ENCODE data around the gene CNDP2.
"Not testable (repeated sequence)": the region's sequence is repeated elsewhere in the genome, so short reads cannot be mapped to it uniquely, and the experiment has no call there.

Gene CNDP2

DNA sequence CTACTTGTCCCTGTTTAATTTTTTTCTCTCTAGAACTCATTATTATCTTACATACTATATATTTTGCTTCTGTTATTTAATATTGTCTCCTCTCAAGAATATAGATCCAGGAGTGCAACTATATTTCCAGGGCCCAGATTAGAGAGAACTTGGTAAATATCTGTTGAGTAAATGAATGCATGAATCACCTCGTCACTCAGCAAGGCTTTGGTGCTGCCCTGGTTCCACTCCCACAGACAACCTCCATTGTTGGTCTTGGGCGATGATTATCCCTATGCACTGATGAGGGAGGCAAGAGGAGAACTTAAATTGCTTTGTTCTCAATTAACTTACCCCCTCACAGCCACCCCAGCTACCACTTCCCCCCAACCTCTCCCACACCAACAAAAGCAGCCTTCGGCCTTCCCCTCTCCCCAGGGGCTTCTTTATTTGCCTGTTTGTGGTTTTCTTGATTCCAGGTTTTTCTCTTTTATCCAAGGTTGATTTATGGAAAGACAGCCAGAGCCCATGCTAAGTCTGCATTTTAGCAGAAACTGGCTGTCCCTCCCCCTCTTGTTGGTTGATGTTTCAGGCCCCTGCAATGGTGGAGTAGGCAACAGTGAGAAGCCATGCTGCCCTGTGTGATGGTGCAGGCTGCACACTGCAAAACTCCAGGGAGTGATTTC, 22.1 kb upstream of the CNDP2 start:
- DNase-seq, result no peak

DNA sequence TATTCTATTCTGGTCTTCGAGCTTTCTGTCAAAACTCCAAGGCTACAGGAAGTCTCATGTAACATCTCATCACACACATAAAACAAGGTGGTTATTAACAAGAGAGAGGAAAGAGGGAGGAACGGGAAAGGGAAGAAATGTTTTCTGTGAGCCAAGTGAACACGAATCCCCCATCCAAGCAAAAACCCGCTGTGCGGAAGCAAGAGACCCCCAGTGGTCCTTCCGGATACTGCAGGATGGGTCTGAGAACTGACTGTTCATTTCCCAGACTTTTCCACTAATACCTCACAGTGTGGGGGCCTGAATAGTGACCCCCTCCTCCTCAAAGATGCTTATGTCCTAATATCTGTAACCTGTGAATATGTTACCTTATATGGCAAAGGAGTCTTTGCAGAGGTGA, 20.0 kb upstream of the CNDP2 start:
- no peak for DNase-seq

DNA sequence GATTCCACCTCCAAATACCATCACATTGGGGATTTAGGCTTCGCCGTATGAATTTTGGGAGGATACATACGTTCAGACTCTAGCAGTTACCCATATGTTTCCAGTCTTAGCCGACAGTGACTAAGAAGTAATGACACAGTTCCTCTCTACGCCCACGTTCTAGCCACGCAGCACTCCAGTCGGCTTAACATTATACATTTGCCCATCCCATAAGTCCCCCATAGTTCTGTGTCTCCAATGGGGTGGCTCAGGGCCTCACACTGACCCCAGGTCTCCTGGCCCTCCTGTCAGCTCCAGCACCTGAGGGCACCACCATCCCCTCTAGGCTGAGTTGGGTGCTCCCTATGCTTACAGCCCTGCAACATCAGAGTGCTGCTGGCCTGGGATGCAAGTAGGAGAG, 18.4 kb upstream of the CNDP2 start:
- no peak for DNase-seq

DNA sequence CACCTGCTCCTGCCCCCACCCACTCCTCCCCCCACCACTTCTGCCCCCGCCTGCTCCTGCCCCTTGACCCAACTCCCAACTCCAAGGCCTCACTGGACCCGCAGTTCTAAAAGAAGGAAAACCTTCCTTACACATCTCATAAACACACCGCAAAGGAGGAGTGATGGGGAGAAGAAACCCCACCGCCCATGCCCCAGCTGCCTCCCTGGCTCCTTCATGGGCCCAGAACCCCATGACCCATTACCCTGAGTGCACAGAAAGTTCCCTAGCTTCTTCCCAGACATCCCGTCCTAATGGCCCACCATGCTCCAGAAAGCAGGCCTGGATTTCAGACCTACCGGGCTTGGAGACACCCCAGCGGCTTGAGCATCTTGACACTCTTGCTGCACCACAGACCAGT, 17.8 kb upstream of the CNDP2 start:
- no peak for DNase-seq

DNA sequence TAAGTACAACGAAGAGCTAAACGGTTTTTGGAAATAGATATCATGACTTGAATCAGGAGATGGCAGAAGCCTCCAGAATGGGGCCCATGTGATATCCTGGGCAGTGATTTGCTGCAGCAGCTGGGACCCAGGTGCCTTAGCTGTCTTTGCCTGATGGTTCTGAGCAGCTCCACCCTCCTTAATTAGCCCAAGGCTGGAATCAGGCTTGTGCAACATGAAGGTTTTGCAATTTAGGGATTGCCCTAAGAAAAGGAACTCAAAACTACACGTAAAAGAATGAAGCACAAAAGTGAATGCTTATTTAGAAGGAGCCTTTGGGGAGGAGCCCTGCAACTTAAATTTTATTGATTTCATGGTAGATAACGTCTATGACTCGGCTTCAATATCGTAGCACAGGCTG, 17.3 kb upstream of the CNDP2 start:
- no peak for DNase-seq

DNA sequence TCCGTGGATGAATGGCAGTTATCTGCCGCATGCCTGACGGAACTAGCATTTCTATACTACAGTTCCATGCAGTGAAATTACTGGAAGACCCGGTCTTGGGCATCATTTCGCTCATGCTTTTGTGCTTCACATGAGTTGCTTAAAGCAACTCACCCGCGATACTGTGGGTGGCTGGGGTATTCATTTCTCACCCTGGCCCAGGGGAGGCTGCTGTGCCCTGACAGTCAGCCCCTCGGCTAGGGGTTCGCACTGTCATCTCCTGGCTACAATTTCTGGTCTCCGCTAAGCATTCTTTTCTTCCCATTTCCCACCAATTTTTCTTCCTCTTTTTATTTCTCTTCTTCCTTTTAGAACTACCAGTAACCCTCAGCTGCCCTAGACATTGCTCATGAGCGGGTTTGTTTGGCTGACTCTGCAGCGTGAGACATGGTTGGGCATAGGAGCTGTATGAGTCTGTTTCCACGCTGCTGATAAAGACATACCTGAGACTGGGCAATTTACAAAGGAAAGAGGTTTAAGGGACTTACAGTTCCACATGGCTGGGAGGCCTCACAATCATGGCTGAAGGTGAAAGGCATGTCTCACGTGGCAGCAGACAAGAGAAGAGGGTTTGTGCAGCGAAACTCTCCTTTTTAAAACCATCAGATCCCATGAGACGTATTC, 16.5 kb upstream of the CNDP2 start:
- DNase-seq, result no peak

DNA sequence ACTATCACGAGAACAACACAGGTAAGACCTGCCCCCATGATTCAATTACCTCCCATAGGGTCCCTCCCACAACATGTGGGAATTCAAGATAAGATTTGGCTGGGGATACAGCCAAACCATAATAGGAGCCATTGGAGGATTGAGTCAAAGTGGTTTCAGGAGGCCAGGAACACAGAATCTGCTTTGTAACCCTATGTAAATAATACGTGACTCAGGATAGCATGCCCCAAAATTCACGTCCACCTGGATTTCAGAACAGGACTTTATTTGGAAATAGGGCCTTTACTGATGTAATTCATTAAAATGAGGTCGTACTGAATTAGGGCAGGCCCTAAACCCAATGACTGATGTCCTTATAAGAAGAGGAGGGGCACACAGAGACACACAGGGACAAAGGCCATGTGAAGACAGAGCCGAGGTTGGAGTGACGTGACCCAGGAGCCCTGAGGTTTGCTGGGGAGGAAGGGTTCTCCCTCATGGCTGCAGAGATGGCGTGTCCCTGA, 16.0 kb upstream of the CNDP2 start:
- no peak for DNase-seq

DNA sequence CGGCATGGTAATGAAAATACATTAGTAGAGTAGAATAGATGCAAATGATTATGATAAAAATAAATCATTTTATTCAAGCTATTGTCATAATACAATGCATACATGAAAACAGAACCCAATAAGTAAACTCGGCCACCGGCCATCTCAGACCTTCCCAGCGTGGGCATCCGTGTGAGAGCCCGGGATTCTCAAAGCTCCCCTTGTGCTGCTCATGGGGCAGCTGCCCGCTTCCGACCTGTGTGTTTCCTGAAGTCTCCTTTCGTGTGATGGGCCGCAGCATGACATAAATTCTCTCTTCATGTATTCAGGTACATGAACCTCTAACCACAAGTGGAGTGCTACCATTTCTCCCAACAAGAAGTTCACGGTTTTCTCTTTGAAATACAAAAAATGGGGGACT, 13.5 kb upstream of the CNDP2 start:
- no peak for DNase-seq

DNA sequence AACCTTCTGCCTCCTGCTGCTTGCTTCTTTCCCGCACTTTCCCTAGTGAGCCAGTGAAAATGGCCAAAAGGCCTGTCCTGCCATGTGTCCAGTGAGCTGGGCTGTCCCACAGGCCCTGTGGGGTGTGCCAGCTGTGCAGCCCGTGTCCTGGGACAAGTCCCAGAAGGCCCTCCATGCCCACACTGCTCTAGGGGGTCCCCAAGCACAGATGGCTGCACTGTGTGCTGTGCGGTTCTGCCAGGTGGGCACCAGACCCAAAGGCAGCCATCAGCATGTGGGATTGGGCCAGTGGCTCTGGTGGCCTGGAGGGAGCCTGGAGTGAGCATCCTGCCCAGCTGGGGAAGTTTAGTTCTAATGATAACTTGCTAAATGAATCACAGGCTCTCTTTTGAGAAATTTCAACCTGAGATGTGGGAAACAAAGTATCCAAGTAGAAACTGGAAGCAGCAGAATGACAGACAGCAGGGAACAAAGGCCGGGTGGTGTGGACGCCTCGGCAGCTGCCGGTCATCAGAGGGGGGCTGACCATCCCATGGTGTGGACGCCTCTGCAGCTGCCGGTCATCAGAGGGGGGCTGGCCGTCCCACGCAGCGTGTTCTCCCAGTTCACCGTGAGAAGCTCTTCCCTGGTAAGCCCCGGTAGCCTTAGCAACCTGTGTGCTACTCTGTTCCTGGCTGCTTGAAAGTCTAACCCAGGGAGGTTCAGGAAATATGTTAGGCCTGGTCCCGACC, 9.9 kb upstream of the CNDP2 start:
- no peak for DNase-seq

DNA sequence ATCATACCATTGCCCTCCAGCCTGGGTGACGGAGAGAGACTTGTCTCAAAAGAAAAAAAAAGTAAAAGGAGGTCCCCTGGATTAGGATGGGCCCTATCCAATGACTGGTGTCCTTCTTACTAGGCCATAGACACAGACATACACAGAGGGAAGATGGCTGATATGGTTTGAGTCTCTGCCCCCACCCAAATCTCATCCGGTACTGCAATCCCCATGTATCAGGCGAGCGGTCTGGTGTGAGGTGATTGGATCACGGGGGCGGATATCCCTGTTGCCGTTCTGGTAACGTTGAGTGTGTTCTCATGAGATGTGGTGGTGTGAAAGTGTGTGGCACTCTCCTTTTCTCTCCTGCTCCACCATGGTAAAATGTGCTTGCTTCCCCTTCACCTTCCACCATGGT, 7.8 kb upstream of the CNDP2 start:
- no peak for DNase-seq

DNA sequence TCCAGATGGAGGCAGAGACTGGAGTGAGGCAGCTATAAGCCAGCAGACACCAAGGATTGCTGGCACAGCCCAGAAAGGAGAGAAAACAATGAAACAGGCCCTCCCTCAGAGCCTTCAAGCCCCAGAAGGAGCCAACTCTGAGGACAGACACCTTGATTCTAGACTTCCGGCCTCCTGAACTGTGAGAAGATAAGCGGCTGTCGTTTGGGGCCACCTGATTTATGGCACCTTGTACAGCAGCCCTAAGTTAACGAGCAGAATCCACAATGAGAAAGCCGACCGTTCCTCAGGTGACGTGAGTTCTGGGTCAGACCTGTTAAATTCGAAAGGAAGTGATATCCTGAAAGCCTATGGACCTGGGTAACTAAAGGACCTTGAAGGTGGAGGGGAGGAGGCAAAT, 7.3 kb upstream of the CNDP2 start:
- no peak for DNase-seq

DNA sequence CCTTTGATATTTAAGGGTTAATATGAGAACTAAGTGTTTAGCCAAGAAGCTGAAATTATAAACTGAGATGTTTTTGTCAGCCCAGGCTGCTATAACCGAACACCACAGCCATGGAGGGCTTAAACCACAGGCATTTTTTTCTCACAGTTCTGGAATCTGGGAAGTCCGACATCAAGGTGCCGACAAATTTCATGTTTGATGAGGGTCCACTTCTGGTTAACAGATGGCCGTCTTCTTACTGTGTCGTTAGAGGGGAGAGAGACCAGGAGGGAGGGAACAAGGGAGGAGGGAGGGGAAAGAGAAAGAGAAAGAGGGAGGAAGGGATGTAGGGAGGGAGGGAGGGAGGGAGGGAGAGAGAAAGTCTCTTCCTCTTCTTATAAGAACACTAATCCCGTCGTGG, 6.5 kb upstream of the CNDP2 start:
- no peak for DNase-seq

DNA sequence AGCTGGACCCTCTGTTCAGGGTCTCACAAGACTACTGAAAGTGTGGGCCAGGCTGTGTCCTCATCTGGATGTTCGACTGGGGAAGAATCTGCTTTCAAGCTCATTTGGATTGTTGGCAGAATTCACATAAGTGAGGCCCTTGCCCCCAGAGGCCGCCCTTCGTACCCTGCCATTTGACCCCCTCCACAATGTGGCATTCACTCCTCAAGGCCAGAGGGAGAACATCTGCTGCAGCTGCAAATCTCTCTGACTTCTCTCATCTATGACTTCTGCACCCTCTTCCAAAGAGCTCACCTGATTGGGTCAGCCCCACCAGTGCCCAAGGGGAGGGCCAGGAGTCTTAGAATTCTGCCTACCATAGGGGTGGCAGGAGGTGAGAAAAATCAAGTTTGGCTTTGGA, 3.9 kb upstream of the CNDP2 start:
- DNase-seq, result no peak

DNA sequence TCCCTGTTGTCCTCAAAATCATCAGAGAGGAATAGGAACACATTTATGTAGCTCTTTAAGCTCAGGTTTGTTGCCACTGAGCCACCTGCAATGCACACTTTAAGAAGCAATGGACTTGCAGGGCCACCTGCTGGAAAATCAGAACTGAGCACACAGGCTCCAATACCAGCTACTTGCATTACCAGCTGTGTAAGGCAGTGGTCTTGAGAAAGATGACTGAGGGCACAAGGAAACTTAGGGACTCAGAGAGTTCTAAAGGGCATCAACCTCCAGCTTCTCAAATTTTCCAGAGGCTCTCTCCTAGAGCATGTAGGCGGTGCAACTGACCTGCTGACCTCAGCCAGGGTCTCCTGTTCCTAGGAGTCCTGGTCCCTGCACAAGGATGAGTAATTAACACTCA, 2.5 kb upstream of the CNDP2 start:
- peak; percentile 76 to 82 for DNase-seq

DNA sequence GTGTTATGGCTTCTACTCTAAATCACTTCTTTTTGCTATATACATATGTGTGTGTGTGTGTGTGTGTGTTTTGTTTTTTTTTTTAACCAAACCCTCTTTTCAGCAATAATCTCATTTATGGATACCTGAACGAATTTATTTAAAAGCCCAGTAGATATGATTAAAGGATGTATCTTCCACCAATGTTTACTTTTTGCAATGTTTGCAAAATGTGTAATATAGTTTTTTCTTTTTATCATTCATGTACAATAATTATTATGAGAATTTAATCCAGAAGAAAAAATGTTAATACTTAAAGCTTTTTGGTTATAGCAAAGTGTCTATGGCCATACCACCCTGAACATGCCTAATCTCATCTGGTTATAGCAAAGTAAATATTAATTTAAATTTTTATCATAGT, 1.6 kb upstream of the CNDP2 start:
- no peak for DNase-seq

DNA sequence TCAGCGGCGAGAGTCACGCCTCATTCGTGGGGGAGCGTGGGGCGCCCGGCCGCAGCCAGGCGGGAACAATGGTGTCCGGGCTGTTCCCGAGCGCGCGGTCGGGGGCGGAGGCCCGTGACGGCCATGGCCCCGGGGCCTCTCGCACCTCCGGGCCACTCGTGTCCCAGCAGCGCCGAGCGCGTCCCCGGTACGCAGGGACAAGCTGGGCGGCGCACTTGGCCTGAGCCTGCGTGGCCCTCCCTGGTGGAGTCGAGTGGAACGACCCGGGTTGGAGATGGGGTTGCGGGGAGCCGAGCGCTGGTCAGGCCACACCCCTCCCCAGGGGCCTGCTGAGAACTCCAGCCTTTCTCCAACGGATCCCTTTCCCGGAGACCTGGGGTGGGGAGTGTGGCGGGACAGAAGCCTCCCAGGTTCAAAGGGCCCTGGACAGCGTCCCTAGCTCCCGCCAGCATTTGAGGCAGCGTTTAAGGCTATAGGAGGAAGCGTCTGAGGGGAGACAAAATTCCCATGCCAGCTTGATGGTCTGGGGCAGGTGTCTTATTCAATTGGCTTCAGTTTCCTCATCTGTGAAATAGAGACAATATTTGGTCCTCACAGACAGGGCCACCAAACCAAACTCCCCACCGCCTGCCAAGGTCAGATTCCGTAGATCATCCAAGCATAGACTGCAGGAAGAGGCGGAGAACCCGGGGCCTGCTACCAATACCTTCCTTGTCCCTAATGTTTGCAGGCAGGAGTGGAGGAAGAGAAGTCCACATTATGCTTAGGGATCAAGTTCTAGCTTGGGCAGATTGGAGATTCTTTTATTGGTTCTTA, 553 bp downstream of the CNDP2 start:
- DNase-seq, result peak; percentile 51 to 62

DNA sequence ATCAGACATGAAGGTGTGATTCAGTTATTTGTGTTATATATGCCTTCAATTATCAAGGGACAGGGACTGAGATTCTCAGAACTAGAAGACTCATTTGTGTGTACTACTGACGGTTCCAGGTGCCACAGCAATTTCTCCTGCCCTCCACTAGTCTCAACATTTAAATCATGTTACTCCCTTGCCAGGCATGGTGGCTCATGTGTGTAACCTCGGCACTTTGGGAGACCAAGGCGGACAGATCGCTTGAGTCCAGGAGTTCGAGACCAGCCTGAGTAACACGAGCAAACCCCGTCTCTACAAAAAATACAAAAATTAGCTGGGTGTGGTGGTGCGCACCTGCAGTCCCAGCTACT, 1.1 kb downstream of the CNDP2 start:
- DNase-seq, result no peak

DNA sequence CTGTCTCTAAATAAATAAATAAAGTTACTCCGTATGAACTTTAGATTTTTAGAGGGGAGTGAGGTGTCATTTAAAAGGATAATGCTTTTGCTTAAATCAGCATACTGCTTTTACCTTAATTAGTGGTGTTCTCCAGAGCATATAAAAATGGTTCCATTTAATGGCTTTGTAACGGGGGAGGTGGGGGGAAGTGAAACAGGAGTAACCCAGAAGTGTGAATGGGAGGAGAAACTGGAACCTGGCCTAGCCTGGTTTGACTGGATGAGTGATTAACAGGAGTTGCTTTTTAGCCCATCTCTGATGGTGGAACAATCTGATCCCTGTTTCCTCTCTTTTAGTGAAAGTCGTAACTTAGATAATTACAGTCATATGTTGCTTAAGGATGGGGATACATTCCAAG, 1.6 kb downstream of the CNDP2 start:
- DNase-seq, result no peak

DNA sequence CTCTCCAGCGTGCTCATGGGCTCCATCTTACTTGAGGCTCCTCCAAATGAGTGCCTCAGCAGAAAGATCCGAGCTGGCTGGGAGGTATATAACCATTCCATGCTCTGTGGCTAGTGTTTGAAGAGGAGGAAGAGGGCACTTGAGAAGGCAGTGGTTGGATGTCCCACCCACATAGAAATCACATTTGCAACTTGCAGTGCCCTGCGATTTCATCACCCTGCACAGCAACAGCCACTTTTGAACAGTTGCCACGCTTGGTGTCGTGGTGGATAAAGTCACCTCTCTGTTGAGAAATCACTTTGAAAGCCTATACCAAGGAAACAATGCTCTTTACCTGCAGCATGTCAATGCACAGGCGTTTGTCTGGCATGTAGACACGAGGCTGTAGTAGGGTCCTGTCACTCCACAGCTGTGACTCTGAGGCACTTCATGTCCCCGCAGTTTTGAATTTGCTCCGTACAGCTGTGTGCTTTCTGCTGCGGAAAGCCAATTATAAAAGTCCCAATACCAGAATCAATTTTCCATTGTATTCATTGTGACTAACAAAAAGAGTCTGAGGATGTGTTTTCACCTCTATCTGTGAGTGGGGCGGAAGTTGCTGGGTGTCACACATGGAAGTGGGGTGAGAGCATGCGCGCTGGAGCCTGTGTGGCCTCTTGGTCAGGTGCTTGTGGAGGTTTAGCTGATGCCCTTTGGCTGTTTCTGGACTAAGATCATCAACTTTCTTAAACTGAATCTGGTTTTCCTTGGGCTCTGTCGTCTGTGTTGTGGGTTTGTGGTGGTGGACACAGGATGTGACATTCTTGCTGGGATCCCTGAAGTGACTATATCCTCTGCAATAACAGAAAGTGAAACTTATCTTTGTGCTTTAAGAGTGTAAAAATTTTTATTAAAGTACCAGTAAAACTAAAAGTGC, 2.8 kb downstream of the CNDP2 start:
- DNase-seq, result peak; percentile 84 to 87

DNA sequence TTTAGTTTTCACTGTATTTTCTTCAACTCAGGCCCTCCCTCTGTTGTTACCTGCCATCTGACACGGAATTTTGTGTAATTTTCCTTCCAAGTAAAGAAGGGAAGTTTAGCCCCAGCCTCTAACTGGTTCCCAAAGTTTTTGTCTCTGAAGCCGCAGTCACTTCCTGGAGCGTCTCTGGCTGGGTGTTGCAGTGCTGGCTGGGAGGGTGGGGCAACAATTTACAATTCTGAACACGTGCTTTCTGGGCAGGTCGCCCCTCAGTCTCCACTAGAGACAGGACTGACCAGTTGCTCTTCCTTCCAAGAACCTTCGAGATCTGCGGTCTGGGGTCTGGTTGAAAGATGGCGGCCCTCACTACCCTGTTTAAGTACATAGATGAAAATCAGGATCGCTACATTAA, 3.5 kb downstream of the CNDP2 start:
- DNase-seq, result peak; percentile 84 to 86

DNA sequence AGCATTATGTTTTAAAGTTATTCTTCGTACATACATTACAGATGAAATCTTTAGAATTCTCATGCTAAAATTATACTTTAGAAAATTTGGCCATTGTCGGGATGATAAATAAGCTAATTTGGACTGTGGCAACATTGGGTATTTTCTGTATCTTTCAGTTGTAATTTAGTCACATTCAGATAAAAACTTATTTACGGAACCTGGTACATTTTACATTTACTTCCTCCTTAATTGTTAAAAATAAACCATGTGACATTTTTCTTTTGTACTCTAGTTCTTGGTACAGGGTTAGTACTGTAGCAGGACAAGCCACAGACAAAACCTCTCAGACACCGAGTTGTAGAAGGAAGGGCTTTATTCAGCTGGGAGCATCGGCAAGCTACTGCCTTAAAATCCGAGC, 4.2 kb downstream of the CNDP2 start:
- no peak for DNase-seq

DNA sequence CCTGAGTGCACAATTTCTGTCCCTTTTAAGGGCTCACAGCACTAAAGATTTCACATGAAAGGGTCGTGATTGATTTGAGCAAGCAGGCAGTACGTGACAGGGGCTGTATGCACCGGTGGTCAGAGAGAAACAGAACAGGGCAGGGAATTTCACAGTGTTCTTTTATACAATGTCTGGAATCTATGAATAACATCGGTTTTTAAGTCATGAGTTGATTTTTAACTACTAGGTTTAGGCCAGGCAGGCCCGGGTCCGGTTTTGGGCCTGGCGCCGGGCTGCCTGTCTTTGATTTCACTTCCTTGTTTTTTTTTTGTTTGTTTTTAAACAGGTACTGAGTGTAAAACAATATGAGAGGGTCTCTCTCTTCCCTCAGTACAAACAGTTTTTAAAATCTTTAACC, 4.6 kb downstream of the CNDP2 start:
- not testable (repeated sequence) for DNase-seq

All from CD4-positive, alpha-beta T cell treated with Interferon alpha-2 for 1 hour (primary cell).